OCI-M2 (cell line): ENCODE measurements around the gene XIST.
"Not testable (repeated sequence)": the region's sequence is repeated elsewhere in the genome, so short reads cannot be mapped to it uniquely, and the experiment has no call there.

ENCODE experiments used
- DNase-seq: peaks from one replicate; lab custom pipeline; 2025; ENCODE audit not compliant: unreplicated experiment; lab: John Stamatoyannopoulos, UW

XIST gene

DNA sequence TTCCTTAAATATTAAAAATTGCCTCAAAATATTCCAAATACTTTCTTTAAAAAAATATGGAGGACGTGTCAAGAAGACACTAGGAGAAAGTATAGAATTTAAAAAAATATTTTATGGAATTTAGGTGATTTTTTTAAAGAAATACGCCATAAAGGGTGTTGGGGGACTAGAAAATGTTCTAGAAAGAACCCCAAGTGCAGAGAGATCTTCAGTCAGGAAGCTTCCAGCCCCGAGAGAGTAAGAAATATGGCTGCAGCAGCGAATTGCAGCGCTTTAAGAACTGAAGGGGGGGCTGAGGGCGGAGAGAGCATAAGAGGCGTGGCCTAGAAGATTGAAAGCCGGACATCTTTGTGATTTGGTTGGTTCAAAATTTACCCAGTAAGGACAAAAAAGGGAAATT lies at the start of gene XIST:
TSS of gene XIST (minus strand) at position 248 of the 400 bp plus-strand sequence.
- DNase-seq = no peak

DNA sequence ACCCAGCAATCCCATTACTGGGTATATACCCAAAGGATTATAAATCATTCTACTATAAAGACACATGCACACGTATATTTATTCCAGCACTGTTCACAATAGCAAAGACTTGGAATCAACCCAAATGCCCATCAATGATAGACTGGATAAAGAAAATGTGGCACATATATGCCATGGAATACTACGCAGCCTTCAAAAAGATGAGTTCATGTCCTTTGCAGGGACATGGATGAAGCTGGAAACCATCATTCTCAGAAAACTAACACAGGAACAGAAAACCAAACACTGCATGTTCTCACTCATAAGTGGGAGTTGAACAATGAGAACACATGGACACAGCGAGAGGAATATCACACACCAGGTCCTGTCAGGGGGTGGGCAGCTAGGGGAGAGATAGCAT lies 45.8 kb upstream of the XIST start:
- not testable (repeated sequence) for DNase-seq

DNA sequence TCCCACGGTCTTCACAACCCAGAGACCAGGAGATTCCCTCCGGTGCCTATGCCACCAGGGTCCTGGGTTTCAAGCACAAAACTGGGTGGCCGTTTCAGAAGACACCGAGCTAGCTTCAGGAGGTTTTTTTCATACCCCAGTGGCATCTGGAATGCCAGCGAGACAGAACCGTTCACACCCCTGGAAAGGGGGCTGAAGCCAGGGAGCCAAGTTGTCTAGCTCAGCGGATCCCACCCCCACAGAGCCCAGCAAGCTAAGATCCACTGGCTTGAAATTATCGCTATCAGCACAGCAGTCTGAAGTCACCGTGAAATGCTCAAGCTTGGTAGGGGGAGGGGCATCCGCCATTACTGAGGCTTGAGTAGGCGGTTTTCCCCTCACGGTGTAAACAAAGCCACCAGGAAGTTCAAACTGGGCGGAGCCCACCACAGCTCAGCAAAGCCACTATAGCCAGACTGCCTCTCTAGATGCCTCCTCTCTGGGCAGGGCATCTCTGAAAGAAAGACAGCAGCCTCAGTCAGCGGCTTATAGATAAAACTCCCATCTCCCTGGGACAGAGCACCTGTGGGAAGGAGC lies 40.1 kb upstream of the XIST start:
- not testable (repeated sequence) for DNase-seq

DNA sequence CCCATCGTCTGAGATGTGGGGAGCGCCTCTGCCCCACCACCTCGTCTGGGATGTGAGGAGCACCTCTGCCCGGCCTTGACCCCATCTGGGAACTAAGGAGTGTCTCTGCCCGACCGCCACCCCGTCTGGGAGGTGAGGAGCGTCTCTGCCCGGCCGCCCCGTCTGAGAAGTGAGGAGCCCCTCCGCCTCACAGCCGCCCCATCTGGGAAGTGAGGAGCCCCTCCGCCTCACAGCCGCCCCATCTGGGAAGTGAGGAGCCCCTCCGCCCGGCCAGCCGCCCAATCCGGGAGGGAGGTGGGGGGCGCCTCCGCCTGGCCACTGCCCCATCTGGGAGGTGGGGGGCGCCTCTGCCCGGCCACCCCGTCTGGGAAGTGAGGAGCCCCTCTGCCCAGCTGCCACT lies 29.7 kb upstream of the XIST start:
- not testable (repeated sequence) for DNase-seq

DNA sequence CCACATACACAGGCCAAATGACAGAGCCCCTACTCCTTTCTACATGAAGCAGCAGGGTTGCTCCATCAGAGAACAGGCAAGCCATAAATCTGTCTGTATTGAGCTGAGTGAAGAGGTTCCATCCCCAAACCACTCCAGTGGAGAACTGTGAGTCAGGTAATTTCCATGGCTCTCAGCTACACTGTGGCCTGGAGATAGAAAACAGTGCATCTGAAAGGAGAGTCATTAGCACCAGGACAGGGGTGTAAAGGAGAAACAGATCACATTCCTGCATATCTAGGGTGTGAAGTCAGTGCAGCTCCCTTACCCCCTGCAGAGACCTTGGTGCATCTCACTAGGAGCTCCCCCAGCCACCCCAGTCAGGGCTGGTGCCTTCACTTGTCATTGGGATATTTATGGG lies 25.2 kb upstream of the XIST start:
- DNase-seq = no peak

DNA sequence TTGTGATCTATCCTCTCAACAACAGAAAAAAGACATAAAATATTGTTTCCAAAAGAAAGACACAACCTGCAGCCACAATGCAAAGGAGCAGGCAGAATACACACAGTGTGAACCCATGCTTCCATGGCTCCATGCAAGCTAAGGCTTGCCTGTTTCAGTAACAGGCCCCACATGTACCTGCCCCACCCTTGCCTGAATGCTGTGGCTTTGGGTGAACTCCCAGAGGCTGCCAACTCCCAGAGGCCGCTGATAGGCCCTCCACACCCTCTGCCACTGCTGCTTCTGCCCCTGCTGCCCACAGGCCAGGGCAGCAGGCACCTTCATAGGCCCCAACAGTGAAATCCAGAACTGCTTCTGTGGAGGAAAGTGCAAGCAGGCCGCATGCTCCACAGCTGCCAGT lies 24.4 kb upstream of the XIST start:
- no peak for DNase-seq

DNA sequence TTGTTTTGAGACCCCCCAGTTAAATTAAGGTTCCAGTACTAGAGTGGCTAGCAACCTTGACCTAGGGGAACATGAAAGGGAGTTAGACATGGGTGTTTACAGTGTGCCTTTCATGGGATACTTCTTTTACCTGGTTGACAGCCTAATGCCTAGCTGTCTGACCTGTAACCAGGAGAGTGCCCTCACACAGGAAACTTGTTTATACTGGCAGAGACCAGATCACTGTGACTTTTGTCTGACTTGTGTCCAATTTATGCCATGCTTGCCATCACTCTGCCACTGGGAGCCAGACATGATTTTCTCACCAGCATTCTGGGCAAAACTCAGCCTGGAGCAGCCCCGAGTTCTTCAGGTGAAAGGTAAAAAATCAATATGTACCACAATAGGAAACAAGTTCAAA lies 16.4 kb upstream of the XIST start:
- DNase-seq = no peak

DNA sequence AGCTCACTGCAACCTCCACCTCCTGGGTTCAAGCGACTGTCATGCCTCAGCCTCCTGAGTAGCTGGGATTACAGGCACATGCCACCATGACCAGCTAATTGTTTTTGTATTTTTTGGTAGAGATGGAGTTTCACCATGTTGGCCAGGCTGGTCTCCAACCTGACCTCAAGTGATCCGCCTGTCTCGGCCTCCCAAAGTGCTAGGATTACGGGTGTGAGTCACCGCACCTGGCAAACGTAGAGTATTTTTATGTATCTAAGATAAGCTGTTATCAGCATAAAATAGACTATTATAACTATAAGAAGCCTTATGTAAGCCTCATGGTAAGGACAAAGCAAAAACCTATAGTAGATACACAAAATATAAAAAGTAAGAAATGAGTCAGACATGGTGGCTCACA lies 14.6 kb upstream of the XIST start:
- no peak for DNase-seq

DNA sequence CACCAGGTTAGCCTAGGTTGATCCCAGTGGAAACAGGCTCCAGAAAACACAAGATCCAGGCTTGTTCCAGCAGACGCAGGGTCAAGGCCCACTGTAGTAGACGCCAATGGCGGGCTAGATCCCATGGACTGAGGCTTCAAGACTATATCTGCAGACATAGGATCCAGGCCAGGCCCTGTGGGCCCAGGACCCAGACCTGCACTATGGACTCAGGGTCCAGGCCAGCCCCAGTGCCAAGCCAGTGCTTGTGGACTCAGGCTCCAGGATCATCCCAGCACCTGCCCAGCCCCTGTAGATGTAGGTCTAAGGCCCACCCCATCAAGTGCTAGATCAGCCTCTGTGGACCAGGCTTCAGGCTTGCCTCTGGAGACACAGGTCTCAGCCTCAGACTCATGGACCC lies 11.3 kb upstream of the XIST start:
- DNase-seq = no peak

DNA sequence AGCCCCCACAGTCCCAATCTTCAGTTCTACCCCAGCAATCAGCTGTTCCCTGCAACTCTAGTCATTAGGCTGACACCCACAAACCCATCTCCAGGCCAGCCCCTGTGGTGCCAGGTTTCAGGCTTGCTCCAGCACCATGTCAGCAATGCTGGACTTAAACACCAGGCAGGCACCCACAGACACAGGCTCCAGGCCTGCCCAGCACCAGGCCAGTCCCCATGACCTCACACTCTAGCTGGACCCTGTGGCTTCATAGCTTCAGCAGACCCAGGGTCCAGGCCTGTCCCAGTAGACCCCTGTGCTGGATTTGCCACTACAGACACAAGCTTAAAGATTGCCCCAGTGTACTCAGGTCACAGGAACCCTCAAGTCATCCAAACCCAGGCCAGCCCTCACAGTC lies 10.8 kb upstream of the XIST start:
- no peak for DNase-seq

DNA sequence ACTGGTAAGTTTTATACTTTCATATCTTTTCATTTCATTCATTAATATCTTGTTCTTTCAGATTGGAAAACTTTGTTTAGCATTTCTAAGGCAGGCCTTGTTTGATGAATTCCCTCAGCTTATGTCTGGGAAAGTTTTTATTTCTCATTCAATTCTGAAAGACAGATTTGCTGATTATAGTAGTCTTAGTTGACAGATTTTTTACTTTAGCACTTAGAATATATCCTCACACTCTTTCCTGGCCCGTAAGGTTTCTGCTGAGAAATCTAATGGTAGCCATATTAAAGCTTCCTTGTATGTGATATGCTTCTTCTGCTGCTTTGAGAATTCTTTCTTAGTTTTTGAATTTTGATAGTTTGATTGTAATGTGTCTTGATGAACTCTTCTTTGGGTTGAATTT lies 7.1 kb upstream of the XIST start:
- no peak for DNase-seq

DNA sequence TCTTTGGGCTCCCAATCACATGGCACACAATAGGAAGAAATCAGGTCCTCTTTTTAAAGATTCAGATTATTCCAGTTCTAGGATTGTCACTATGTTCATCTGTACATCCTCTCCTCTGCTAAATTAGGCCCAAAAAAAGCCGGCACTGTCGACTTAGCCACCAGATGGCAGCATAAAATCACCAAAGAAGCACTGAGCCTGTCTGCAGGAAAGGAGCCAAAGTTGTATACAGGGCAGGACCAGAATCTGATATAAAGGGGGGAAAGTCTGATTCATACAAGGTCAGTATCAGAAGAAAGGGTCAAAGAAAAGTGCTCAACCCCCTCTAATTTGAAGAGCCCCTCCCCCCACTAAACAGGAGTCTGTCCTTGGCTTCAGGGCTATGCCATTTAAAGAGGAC lies 3.0 kb upstream of the XIST start:
- no peak for DNase-seq

DNA sequence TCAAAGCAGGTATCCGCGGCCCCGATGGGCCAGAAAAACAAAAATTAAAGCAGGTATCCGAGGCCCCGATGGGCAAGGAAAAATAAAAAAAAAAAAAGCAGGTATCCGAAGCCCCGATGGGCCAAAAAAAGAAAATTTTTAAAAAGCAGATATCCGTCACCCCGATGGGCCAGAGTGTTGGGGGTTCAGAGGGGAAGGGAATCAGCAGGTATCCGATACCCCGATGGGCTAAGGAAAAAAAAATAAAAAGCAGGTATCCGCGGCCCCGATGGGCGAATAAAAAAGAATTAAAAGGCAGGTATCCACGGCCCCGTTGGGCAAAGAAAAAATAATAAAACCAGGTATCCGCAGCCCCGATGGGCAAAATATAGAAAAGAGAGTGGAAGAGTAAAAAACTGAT lies 492 bp downstream of the XIST start:
- DNase-seq = no peak

DNA sequence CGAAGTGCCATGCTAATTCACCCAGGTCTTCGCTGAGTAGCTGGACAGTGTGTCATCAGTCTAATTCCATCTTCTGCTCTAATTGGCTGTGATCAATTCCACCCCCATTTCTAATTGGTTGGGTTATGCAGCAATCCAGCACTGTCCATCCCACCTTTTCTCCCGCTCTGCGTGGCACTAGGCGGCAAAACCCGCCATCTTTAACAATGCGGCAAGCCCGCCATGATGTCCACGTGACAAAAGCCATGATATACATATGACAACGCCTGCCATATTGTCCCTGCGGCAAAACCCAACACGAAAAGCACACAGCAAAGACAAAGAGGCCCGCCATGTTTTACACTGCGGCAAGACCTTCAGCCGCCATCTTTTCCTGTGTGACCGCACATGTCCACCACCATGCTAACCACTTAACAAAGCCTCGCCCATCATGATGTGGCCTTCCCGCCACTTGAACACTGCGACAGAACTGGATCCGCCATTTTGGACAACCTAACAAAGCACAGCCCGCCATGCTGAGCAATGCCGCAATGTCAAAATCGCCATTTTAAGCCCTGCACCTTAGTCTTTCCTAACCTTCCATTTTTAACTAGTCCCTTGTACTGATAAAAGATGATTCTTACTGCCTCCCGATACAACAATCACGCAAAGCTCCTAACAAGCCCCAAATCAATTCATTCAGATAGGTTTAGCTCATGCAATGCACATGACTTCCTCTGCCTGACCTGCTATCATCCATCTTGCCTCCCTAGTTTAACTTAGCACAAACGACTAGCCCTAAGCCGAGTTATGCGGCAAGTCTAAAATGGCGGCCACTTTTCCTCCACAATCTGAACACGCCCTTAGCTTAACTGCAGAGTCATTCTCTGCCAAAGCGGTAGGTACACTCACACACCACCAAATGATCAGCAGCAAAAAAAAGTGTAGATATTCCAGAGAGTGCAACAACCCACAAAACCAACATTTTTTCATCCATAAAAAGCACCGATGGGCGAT lies 1.2 kb downstream of the XIST start:
- DNase-seq = no peak

DNA sequence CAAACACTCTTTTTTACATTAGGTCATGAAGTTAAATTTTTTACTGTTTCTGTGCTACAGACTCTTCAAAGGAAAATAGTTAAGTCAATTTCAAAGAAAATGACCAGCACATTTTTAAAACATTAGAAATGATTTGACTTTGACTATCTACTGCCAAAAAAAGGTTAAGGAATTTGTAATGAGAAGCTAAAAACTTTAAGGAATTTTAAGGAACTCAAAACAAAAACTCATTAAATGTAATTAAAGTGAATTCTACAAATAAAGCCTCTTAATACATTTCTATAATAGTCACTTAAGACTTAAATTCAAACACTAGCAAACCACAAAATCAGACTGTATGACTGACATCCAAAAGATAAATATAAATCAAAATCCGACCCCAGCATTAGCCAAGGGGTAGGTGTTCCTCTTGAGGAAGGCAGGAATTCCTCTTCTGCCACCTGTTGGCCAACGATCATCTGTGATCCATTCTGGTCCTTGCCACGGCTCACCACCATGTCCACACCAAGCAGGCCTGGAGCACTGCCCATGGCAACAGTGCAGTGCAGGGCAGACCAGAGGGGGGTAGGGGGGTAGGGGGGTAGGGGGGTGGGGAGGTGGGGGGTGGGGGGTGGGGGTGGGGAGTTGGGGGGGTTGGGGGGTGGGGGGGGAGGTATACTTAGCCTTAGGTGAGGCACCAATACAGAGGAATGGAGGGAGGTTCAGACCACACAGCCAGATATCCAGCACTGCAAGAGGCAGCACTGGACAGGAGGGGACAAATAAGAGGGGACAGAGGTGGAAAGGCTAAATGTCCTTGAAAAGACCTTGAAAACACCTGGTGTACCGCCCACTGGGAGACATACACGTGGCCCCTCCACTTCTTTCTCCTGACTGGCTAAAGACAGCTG lies 2.1 kb downstream of the XIST start:
- no peak for DNase-seq

DNA sequence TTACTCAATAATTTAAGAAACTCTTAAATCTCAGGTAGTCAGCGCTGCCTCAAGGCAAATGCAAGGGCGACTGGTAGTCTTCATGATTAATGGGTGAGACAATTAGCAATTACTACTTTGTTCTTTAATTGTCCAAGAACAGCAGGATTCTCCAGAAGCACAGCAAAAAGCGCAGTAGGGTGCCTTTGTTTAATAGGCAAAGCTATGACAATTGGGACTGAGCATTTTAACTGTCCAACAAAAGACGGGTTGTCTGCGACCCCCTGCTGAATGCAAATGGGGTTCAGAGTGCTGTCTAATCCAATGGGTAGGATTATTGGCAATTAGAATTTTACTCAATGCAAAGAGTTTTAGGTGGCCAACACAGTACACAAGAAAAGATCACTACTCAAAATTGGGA lies 3.4 kb downstream of the XIST start:
- no peak for DNase-seq

DNA sequence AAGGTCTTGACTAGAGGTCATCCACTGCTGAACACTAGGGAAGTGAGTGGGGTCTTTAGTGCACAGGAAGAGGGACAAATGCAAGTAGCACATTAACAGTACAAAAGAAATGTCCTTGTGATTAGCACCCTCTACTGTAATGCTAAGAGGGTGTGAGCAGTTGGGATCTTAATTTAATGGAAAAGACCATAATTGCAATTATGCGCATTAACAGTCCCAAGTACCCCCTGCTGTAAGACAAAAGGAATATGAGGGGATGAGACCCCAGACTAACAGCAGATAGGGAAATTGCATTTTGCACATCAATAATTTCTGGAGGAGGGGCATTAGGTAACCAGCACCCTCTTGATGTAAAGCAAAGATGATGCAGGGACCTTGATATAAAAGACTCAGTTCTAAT lies 4.5 kb downstream of the XIST start:
- DNase-seq = no peak

DNA sequence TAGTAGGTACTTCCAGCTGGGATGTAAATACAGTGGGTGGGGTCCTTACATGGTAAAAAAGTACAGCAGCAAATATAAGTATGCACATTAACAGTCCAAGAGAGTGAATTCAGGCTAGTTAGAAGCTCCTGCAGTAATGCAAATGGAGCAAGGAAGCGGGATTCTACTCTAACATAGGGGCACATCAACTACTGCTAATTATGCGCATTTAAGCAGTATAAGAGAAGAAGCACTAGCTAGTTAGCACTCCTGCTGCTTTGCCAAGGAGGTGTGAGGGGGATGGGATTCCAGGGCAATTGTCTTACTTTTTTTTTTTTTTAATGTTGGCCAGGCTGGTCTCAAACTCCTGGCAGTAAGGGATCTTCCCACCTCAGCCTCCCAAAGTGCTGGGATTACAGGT lies 5.4 kb downstream of the XIST start:
- DNase-seq = no peak

DNA sequence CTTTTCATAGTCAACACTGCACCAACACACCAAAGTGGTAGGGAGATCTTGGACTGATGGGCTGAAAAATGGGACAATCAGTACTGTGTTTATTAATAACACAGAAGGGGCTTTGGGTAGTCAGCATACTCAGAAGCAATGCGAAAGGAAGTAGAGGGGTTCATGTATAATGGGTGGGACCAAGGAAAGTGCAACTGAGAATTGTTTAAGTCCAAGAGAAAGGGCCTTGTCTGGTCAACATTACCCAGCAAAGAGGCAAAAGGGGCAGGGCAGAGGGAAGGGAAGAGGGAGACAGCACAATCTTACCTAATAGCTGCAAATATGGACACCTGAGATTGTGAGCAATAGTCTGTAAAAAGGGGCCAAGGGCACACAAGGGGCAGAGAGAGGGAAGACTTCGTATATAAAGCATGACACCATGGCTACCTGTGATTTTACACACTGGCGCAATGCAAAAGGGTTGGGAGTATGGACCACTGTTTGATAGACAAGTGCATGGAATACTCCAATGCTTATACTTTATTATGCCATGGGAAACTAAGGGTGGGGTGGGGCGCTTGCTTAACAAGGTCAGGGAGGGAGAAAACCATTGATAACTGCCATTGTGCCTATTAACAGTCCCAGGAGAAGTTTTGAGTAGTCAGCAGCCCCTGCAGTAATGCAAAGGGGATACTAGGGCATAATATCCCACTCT lies 9.8 kb downstream of the XIST start:
- no peak for DNase-seq

DNA sequence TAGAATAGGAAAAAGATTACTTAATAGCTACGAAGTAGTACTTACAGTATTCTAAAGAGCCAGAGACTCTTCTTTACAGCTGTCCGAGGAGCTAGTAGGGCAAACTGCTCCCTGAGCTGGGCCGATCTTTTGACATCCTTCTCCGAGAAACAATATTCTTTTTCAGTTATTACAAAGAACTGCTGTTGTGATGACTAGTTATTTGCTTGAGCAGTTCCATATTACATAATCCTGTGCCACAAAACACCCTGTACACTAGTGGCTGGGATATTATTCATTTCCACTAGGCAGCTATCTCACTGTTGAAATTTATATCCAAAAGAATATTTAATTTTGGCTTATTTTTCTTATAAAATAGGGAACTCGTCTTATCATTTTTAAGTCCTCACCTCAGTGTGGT lies 11.2 kb downstream of the XIST start:
- no peak for DNase-seq
